HCT116 (cell line): ENCODE data around the gene SMIM28. TPM values are rescaled to one million over a fixed set of nuclear protein-coding genes. Genes with fewer than 3 reads are reported as not detected.

Experiments used
- ATAC-seq: fragments of 200-7000 bp; cut with Tn5 transposase; 2 replicates; pipeline ENCODE4 v1.9.1; 2020; ENCODE audit warnings: mild to moderate bottlenecking, moderate library complexity
- BruUV-seq: library from RNA; stranded (reverse); fragments of 400-500 nt; replicated peaks from 2 replicates; lab custom pipeline; 2021; lab: Mats Ljungman, UMichigan
- CTCF ChIA-PET: fragments of 300-600 bp; sonication (Branson Sonifier 250); formaldehyde crosslinking; loops from one replicate; lab custom pipeline; 2021; ENCODE audit warnings: antibody characterized with exemption; lab: Charles Lee
- POLR2A ChIA-PET: fragments of 300-600, 350-600 bp; sonication (Branson Sonifier 250); formaldehyde crosslinking; loops from one replicate; lab custom pipeline; 2021; ENCODE audit warnings: antibody characterized with exemption; lab: Charles Lee
- RAD21 ChIA-PET, 2 experiments: fragments of 300-600 bp; sonication (Branson Sonifier 250); formaldehyde crosslinking; loops; one replicate each; lab custom pipeline; 2023; ENCODE audit warnings: low total read pairs in 2 of 2; ENCODE audit not compliant: uncharacterized antibody in 2 of 2, unreplicated experiment in 2 of 2, low non-redundant PET in 1 of 2; lab: Charles Lee
- DNase-seq: peaks from one replicate; pipeline ENCODE4 v3.0.0-alpha.2; 2010; ENCODE audit warnings: low read depth, low spot score
- H2AFZ ChIP-seq: fragments of 200-600 bp; shearing (Covaris generic), sonication (generic); 2 replicates; pipeline ENCODE4 v1.6.1; 2017; ENCODE audit warnings: low read depth, mixed run types, mixed read lengths, antibody characterized with exemption, low read length; ENCODE audit not compliant: poor library complexity, severe bottlenecking
- H3K27ac ChIP-seq: 2 replicates; pipeline ENCODE4 v1.5.1; 2012; ENCODE audit warnings: low read depth, low read length
- H3K27me3 ChIP-seq: fragments of 200-600 bp; sonication (generic); 2 replicates; pipeline ENCODE4 v1.6.1; 2016; ENCODE audit warnings: mixed run types, low read length, mixed read lengths; ENCODE audit not compliant: insufficient read depth
- H3K36me3 ChIP-seq, 2 experiments: fragments of 200-500 bp in 1 of 2; fragments of 200-600 bp in 1 of 2; sonication (Bioruptor generic) in 1 of 2; sonication (generic) in 1 of 2; 2 replicates each; pipeline versions ENCODE4 v1.5.1 to v1.6.1; 2014 to 2016; ENCODE audit warnings: low read length in 2 of 2, inconsistent platforms in 1 of 2, mixed read lengths in 1 of 2, mixed run types in 1 of 2; ENCODE audit not compliant: insufficient read depth in 2 of 2, control insufficient read depth in 1 of 2
- H3K4me1 ChIP-seq, 2 experiments: fragments of 200-600 bp in 1 of 2; sonication (generic) in 1 of 2; 2 replicates each; pipeline versions ENCODE4 v1.5.1 to v1.6.1; 2012 to 2017; ENCODE audit warnings: low read length in 2 of 2, inconsistent platforms in 1 of 2, mild to moderate bottlenecking in 1 of 2, mixed read lengths in 1 of 2, mixed run types in 1 of 2, moderate library complexity in 1 of 2; ENCODE audit not compliant: insufficient read depth in 2 of 2, control insufficient read depth in 1 of 2
- H3K4me2 ChIP-seq: fragments of 200-600 bp; sonication (generic); 2 replicates; pipeline ENCODE4 v1.6.1; 2017; ENCODE audit warnings: mixed run types, low read length, mixed read lengths
- H3K4me3 ChIP-seq, 2 experiments: fragments of 200-600 bp in 1 of 2; sonication (generic) in 1 of 2; replicated peaks in 1 of 2; 2 replicates each; pipeline ENCODE4 v1.5.1; 2011 to 2016; ENCODE audit warnings: low read length in 2 of 2, control low read depth in 1 of 2, low read depth in 1 of 2, mild to moderate bottlenecking in 1 of 2, mixed read lengths in 1 of 2, mixed run types in 1 of 2
- H3K79me2 ChIP-seq: fragments of 200-600 bp; sonication (generic); 2 replicates; pipeline ENCODE4 v1.6.1; 2017; ENCODE audit warnings: mild to moderate bottlenecking, mixed run types, low read length, moderate library complexity, mixed read lengths; ENCODE audit not compliant: insufficient read depth
- H3K9ac ChIP-seq: fragments of 200-600 bp; sonication (generic); 2 replicates; pipeline ENCODE4 v1.6.1; 2016; ENCODE audit warnings: low read length, mixed read lengths
- H3K9me2 ChIP-seq: fragments of 200-600 bp; sonication (generic), shearing (Covaris generic); 2 replicates; pipeline ENCODE4 v1.6.1; 2017; ENCODE audit warnings: mixed run types, mild to moderate bottlenecking, moderate library complexity; ENCODE audit not compliant: insufficient read depth
- H3K9me3 ChIP-seq, 2 experiments: fragments of 200-500 bp in 1 of 2; fragments of 200-600 bp in 1 of 2; sonication (Bioruptor generic) in 1 of 2; sonication (generic) in 1 of 2; 2 replicates each; pipeline ENCODE4 v1.6.1; 2014 to 2017; ENCODE audit warnings: low read length in 2 of 2, mixed read lengths in 2 of 2, inconsistent platforms in 1 of 2, low read depth in 1 of 2, mild to moderate bottlenecking in 1 of 2, mixed run types in 1 of 2, moderate library complexity in 1 of 2; ENCODE audit not compliant: control insufficient read depth in 1 of 2, insufficient read depth in 1 of 2
- H4K20me1 ChIP-seq: fragments of 200-600 bp; sonication (generic), shearing (Covaris generic); 2 replicates; pipeline ENCODE4 v1.6.1; 2017; ENCODE audit warnings: mixed run types, mild to moderate bottlenecking, moderate library complexity; ENCODE audit not compliant: insufficient read depth
- CBX3 ChIP-seq: IDR thresholded peaks from 2 replicates; pipeline ENCODE4 v1.6.1; 2012; ENCODE audit warnings: low read depth
- CEBPB ChIP-seq: IDR thresholded peaks from 2 replicates; pipeline ENCODE4 v1.6.1; 2012; ENCODE audit warnings: low read depth
- CTCF ChIP-seq, 3 experiments: fragments of 200-600 bp in 1 of 3; sonication (generic) in 1 of 3; IDR thresholded peaks in 2 of 3; conservative IDR thresholded peaks in 1 of 3; 2 replicates each; pipeline ENCODE4 v1.5.1; 2012 to 2017; ENCODE audit warnings: low read depth in 2 of 3, low read length in 2 of 3, antibody characterized with exemption in 1 of 3, borderline replicate concordance in 1 of 3, control low read depth in 1 of 3, mild to moderate bottlenecking in 1 of 3, mixed read lengths in 1 of 3, mixed run types in 1 of 3, moderate library complexity in 1 of 3; ENCODE audit not compliant: insufficient read depth in 1 of 3
- EGR1 ChIP-seq: IDR thresholded peaks from 2 replicates; pipeline ENCODE4 v1.6.1; 2012; ENCODE audit warnings: low read depth
- EZH2phosphoT487 ChIP-seq: fragments of 200-600 bp; IDR thresholded peaks from 2 replicates; pipeline ENCODE4 v1.6.1; 2018; ENCODE audit warnings: antibody characterized with exemption, borderline replicate concordance
- FOSL1 ChIP-seq: IDR thresholded peaks from 2 replicates; pipeline ENCODE4 v1.6.1; 2012; ENCODE audit warnings: low read depth
- JUND ChIP-seq: IDR thresholded peaks from 2 replicates; pipeline ENCODE4 v1.6.1; 2012
- POLR2A ChIP-seq: IDR thresholded peaks from 2 replicates; pipeline ENCODE4 v1.7.0; 2011; ENCODE audit warnings: borderline replicate concordance; ENCODE audit not compliant: insufficient read depth, insufficient read length; ENCODE audit errors: extremely low read depth
- SIN3A ChIP-seq: IDR thresholded peaks from 2 replicates; pipeline ENCODE4 v1.6.1; 2012; ENCODE audit warnings: low read depth
- TCF7L2 ChIP-seq: IDR thresholded peaks from 2 replicates; pipeline ENCODE4 v1.7.0; 2011; ENCODE audit warnings: borderline replicate concordance, inconsistent platforms; ENCODE audit not compliant: insufficient read depth, insufficient read length; ENCODE audit errors: extremely low read depth
- YY1 ChIP-seq: IDR thresholded peaks from 2 replicates; pipeline ENCODE4 v1.6.1; 2011; ENCODE audit warnings: low read length, low read depth, moderate library complexity, mild to moderate bottlenecking; ENCODE audit not compliant: insufficient replicate concordance; ENCODE audit errors: extremely low read depth
- ZFX ChIP-seq: fragments of 450-650 bp; IDR thresholded peaks from 2 replicates; pipeline ENCODE4 v1.6.1; 2017
- intact Hi-C: fragments of 100-400 bp; cut with micrococcal nuclease; formaldehyde crosslinking; loops from 2 replicates; pipeline ENCODE4 v1.10.0; 2022
- total RNA-seq: library from RNA; stranded (reverse); gene quantifications from one replicate; pipeline ENCODE4 v1.2.1, GENCODE V29; 2021; ENCODE audit not compliant: unreplicated experiment
- TF ChIP-seq, protein P1 (sequence below): IDR thresholded peaks from 2 replicates; pipeline ENCODE4 v1.6.1; 2012; ENCODE audit warnings: low read depth

Gene SMIM28
- total RNA-seq, 1 experiment from 2014 or later = not detected

- no TSS peak for BruUV-seq
- Histone ChIP-seq H3K79me2 (no peaks in the 10 kb centered on the region), H3K9me3 (no peaks in the 10 kb centered on the region), H3K27me3 (no peaks in the 10 kb centered on the region), H3K4me1 (no peaks in the 10 kb centered on the region), H3K9me2 (no peaks in the 10 kb centered on the region), H4K20me1 (no peaks in the 10 kb centered on the region), H3K27ac (no peak overlapping the region), H3K36me3 (no peaks in the 10 kb centered on the region), H3K4me2 (no peak overlapping the region), H3K9ac (no peak overlapping the region), H2AFZ (no peak overlapping the region), H3K4me3 (no peak overlapping the region)
- RAD21 ChIA-PET = no interaction called here
- no peak for DNase-seq
- POLR2A ChIA-PET = no interaction called here
- intact Hi-C loops = no loop called here
- CTCF ChIA-PET = no interaction called here
- TF ChIP-seq EGR1 (no peak), POLR2A (no peak), JUND (no peak), ZFX (no peak), SIN3A (no peak), TCF7L2 (no peak), CBX3 (no peak), CEBPB (no peak), CTCF (IDR thresholded peaks at IDR 0.05 in 2 of 3, conservative IDR thresholded peaks at IDR 0.05 in 1 of 3; ENCODE audit: borderline replicate concordance in 1 of 3, insufficient read depth in 1 of 3, low read depth in 2 of 3, low read length in 2 of 3) (no peak), EZH2phosphoT487 (no peak), FOSL1 (no peak), YY1 (no peak)
- TF ChIP-seq, protein P1, sequence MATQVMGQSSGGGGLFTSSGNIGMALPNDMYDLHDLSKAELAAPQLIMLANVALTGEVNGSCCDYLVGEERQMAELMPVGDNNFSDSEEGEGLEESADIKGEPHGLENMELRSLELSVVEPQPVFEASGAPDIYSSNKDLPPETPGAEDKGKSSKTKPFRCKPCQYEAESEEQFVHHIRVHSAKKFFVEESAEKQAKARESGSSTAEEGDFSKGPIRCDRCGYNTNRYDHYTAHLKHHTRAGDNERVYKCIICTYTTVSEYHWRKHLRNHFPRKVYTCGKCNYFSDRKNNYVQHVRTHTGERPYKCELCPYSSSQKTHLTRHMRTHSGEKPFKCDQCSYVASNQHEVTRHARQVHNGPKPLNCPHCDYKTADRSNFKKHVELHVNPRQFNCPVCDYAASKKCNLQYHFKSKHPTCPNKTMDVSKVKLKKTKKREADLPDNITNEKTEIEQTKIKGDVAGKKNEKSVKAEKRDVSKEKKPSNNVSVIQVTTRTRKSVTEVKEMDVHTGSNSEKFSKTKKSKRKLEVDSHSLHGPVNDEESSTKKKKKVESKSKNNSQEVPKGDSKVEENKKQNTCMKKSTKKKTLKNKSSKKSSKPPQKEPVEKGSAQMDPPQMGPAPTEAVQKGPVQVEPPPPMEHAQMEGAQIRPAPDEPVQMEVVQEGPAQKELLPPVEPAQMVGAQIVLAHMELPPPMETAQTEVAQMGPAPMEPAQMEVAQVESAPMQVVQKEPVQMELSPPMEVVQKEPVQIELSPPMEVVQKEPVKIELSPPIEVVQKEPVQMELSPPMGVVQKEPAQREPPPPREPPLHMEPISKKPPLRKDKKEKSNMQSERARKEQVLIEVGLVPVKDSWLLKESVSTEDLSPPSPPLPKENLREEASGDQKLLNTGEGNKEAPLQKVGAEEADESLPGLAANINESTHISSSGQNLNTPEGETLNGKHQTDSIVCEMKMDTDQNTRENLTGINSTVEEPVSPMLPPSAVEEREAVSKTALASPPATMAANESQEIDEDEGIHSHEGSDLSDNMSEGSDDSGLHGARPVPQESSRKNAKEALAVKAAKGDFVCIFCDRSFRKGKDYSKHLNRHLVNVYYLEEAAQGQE = no peak
- no peak for ATAC-seq
Measured at GRCh38 chr6:138432063-138432356, 54.3 kb downstream of the SMIM28 start.

Other genes starting within 250 kb of the SMIM28 start
- 3.8 TPM for gene ARFGEF3, start 216.0 kb upstream of the SMIM28 start, total RNA-seq
- not detected for gene PBOV1, start 159.4 kb upstream of the SMIM28 start, total RNA-seq
- 51.6 TPM for gene HEBP2, start 26.3 kb downstream of the SMIM28 start, total RNA-seq
- gene NHSL1, start 121.6 kb downstream of the SMIM28 start, total RNA-seq = 15.4 TPM